Measurements from ENCODE around the gene HNF1B. TPM values are rescaled to one million over a fixed set of nuclear protein-coding genes. Genes with fewer than 3 reads are reported as not detected.

HNF1B gene
- total and polyA plus RNA-seq, 4 donors = 1.6 to 5.7 (median 4.5) TPM

DNA sequence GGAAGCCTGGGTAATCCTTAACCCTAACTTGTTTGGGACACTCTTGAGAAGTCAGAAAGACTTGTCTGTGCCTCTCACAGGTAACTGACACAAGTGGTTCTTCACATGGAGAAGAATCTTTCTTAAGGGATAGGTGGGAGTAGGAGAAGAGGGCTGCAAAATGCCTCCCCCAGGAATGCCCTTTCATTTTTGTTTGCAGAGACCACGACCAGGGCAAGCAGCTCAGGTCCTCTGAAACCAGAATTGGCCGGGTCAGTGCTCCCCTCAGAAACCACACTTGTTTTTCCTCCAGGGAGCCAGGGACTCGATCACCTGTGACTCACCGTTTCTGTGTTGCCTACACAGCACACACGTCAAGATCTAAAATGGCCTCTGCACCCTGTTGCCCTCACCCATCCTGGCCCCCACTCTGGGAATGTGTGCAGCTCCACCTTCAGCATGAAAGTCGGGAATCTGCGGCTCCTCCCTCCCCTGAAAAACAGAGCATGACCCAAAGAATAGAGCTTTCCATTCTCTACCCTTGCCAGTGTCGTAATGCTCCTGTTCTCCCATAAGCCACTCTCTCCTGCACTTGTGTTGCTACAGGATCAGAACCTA lies 36.1 kb downstream of the HNF1B start (continued):
- TF ChIP-seq, protein P1, sequence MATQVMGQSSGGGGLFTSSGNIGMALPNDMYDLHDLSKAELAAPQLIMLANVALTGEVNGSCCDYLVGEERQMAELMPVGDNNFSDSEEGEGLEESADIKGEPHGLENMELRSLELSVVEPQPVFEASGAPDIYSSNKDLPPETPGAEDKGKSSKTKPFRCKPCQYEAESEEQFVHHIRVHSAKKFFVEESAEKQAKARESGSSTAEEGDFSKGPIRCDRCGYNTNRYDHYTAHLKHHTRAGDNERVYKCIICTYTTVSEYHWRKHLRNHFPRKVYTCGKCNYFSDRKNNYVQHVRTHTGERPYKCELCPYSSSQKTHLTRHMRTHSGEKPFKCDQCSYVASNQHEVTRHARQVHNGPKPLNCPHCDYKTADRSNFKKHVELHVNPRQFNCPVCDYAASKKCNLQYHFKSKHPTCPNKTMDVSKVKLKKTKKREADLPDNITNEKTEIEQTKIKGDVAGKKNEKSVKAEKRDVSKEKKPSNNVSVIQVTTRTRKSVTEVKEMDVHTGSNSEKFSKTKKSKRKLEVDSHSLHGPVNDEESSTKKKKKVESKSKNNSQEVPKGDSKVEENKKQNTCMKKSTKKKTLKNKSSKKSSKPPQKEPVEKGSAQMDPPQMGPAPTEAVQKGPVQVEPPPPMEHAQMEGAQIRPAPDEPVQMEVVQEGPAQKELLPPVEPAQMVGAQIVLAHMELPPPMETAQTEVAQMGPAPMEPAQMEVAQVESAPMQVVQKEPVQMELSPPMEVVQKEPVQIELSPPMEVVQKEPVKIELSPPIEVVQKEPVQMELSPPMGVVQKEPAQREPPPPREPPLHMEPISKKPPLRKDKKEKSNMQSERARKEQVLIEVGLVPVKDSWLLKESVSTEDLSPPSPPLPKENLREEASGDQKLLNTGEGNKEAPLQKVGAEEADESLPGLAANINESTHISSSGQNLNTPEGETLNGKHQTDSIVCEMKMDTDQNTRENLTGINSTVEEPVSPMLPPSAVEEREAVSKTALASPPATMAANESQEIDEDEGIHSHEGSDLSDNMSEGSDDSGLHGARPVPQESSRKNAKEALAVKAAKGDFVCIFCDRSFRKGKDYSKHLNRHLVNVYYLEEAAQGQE (IDR thresholded peaks at IDR 0.05) = peak; percentile 40
- peak; percentile 20 for TF ChIP-seq SP1 (IDR thresholded peaks at IDR 0.05)
- TF ChIP-seq RXRA (IDR thresholded peaks at IDR 0.05) = peak; percentile 69 to 82
- TF ChIP-seq, protein P2, sequence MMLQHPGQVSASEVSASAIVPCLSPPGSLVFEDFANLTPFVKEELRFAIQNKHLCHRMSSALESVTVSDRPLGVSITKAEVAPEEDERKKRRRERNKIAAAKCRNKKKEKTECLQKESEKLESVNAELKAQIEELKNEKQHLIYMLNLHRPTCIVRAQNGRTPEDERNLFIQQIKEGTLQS (IDR thresholded peaks at IDR 0.05) = no peak

DNA sequence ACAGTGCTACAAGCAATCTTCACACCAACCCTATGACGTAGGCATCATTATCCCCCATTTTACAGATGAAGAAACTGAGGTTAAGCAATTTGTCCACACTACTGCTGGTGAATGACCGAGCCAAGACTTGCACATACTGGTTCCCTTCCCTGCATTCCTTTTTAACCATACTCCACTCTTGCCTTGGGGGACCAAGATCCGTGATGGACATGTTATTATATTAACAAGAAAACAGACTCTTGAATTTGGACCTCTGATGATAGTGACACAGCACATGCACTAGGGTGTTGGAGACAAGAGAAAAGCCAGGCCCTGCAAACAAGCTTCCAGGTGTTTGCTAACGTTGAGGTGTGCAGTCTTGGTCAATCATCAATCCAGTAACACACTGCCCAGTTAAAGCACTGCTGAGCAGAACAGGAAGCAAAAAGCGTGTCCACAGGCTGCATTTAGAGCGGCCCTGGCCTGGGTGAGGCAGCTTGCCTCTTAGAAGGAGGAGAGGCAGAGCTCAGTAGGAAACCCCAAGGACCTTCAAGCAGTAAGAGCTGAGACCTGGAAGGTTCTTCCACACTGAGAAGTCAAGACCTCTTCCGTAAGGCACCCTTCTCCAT lies 36.7 kb downstream of the HNF1B start:
- DNase-seq (ENCODE audit: low spot score) = no peak

More for the DNA sequence above, 36.7 kb downstream of the HNF1B start:
- Histone ChIP-seq H3K27me3 (ENCODE audit: control insufficient read depth in 4 of 4, insufficient read depth in 4 of 4, low read length in 3 of 4) (no peaks in the 10 kb centered on the region), H3K9me3 (ENCODE audit: control insufficient read depth in 4 of 4, low read length in 3 of 4) (no peaks in the 10 kb centered on the region), H3K27ac (ENCODE audit: low read depth in 1 of 2, low read length in 2 of 2) (peak overlapping the region; percentile 92 to 98), H3K4me1 (ENCODE audit: control insufficient read depth in 4 of 4, insufficient read depth in 4 of 4, low read length in 3 of 4) (peaks cover 9 to 40% (median 21%) of the 10 kb centered on the region in 4 donors), H3K9ac (ENCODE audit: low read depth in 1 of 2, low read length in 2 of 2) (peak overlapping the region; percentile 52 to 92), H3K36me3 (ENCODE audit: control insufficient read depth in 4 of 4, insufficient read depth in 3 of 4, low read depth in 1 of 4, low read length in 3 of 4) (peaks cover 0 to 5% (median 4%) of the 10 kb centered on the region in 4 donors), H3K4me3 (ENCODE audit: low read depth in 1 of 3, low read length in 3 of 3) (peak overlapping the region in 2 of 3 donors; percentile 2 to 21)
- TF ChIP-seq HNF4G (IDR thresholded peaks at IDR 0.05) (no peak), NR2F2 (IDR thresholded peaks at IDR 0.05) (no peak), GABPA (IDR thresholded peaks at IDR 0.05 in 1 of 2, conservative IDR thresholded peaks at IDR 0.05 in 1 of 2) (no peak), TAF1 (conservative IDR thresholded peaks at IDR 0.05) (peak; percentile 82), FOXA1 (IDR thresholded peaks at IDR 0.05) (peak; percentile 38), EGR1 (IDR thresholded peaks at IDR 0.05; ENCODE audit: low read depth in 2 of 2) (no peak), FOXA2 (IDR thresholded peaks at IDR 0.05) (peak; percentile 53), SP1 (IDR thresholded peaks at IDR 0.05) (peak; percentile 76), YY1 (IDR thresholded peaks at IDR 0.05) (no peak), RXRA (IDR thresholded peaks at IDR 0.05) (peak; percentile 43 to 69), HNF4A (conservative IDR thresholded peaks at IDR 0.05) (peak; percentile 46 to 64), JUND (IDR thresholded peaks at IDR 0.05) (peak in 1 of 2 donors; percentile 42), RAD21 (IDR thresholded peaks at IDR 0.05) (peak in 1 of 2 donors; percentile 64)
- TF ChIP-seq, protein P3, sequence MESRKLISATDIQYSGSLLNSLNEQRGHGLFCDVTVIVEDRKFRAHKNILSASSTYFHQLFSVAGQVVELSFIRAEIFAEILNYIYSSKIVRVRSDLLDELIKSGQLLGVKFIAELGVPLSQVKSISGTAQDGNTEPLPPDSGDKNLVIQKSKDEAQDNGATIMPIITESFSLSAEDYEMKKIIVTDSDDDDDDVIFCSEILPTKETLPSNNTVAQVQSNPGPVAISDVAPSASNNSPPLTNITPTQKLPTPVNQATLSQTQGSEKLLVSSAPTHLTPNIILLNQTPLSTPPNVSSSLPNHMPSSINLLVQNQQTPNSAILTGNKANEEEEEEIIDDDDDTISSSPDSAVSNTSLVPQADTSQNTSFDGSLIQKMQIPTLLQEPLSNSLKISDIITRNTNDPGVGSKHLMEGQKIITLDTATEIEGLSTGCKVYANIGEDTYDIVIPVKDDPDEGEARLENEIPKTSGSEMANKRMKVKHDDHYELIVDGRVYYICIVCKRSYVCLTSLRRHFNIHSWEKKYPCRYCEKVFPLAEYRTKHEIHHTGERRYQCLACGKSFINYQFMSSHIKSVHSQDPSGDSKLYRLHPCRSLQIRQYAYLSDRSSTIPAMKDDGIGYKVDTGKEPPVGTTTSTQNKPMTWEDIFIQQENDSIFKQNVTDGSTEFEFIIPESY (IDR thresholded peaks at IDR 0.05) = no peak
- TF ChIP-seq, protein P2 (IDR thresholded peaks at IDR 0.05) = no peak
- TF ChIP-seq, protein P4, sequence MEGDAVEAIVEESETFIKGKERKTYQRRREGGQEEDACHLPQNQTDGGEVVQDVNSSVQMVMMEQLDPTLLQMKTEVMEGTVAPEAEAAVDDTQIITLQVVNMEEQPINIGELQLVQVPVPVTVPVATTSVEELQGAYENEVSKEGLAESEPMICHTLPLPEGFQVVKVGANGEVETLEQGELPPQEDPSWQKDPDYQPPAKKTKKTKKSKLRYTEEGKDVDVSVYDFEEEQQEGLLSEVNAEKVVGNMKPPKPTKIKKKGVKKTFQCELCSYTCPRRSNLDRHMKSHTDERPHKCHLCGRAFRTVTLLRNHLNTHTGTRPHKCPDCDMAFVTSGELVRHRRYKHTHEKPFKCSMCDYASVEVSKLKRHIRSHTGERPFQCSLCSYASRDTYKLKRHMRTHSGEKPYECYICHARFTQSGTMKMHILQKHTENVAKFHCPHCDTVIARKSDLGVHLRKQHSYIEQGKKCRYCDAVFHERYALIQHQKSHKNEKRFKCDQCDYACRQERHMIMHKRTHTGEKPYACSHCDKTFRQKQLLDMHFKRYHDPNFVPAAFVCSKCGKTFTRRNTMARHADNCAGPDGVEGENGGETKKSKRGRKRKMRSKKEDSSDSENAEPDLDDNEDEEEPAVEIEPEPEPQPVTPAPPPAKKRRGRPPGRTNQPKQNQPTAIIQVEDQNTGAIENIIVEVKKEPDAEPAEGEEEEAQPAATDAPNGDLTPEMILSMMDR (IDR thresholded peaks at IDR 0.05; ENCODE audit: low read depth, low read length, missing input control) = no peak
- TF ChIP-seq, protein P5, sequence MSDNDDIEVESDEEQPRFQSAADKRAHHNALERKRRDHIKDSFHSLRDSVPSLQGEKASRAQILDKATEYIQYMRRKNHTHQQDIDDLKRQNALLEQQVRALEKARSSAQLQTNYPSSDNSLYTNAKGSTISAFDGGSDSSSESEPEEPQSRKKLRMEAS (IDR thresholded peaks at IDR 0.05) = peak; percentile 78
- TF ChIP-seq, protein P1 (IDR thresholded peaks at IDR 0.05) = peak; percentile 81
- WGBS = 39% methylated on average over 7 of the region's 7 CpGs
